K562 (cell line): ENCODE data around the gene NRN1L. TPM values are rescaled to one million over a fixed set of nuclear protein-coding genes. Genes with fewer than 3 reads are reported as not detected.

ENCODE experiments used
- CBX2 ChIP-seq: fragments of 200-600 bp; sonication (generic); IDR thresholded peaks from one replicate; pipeline ENCODE4 v1.6.1; 2012; ENCODE audit warnings: mild to moderate bottlenecking, low read length, inconsistent platforms; ENCODE audit not compliant: insufficient read depth, poor library complexity, severe bottlenecking
- CHCHD3 ChIP-seq: fragments of 250-450 bp; sonication (Bioruptor Pico); IDR thresholded peaks from 2 replicates; pipeline ENCODE4 v2.1.2; 2022; ENCODE audit warnings: mild to moderate bottlenecking
- CREB3 ChIP-seq: fragments of 450-650 bp; conservative IDR thresholded peaks from 2 replicates; pipeline ENCODE4 v1.6.1; 2016; ENCODE audit warnings: missing genetic modification characterization, low read depth, mild to moderate bottlenecking, missing compliant biosample characterization, moderate library complexity
- ERF ChIP-seq: fragments of 450-650 bp; formaldehyde crosslinking; IDR thresholded peaks from 2 replicates; pipeline ENCODE4 v1.4.0; 2020; ENCODE audit warnings: mild to moderate bottlenecking, mixed read lengths
- GABPA ChIP-seq: fragments of 200-800 bp; sonication (Bioruptor generic); conservative IDR thresholded peaks from 2 replicates; pipeline ENCODE4 v1.6.1; 2016; ENCODE audit warnings: low read depth, missing genetic modification characterization, missing compliant biosample characterization
- HLTF ChIP-seq: fragments of 450-650 bp; IDR thresholded peaks from 2 replicates; pipeline ENCODE4 v1.6.1; 2016
- KLF13 ChIP-seq: fragments of 450-650 bp; IDR thresholded peaks from 2 replicates; pipeline ENCODE4 v1.6.1; 2016; ENCODE audit warnings: missing genetic modification characterization, low read depth, mild to moderate bottlenecking, missing compliant biosample characterization, moderate library complexity, borderline replicate concordance
- MAFF ChIP-seq: IDR thresholded peaks from 2 replicates; pipeline ENCODE4 v1.6.1; 2012; ENCODE audit warnings: low read length, improper control_type of control experiment
- NEUROD1 ChIP-seq: fragments of 150-350 bp; IDR thresholded peaks from 2 replicates; pipeline ENCODE4 v1.6.1; 2014; ENCODE audit warnings: borderline replicate concordance, low read length, low read depth; ENCODE audit not compliant: partially characterized antibody
- SAFB2 ChIP-seq: fragments of 200-400 bp; formaldehyde crosslinking; IDR thresholded peaks from 2 replicates; pipeline ENCODE4 v1.6.1; 2018; ENCODE audit warnings: borderline replicate concordance, low read length, low read depth, moderate library complexity; ENCODE audit not compliant: severe bottlenecking
- SMAD3 ChIP-seq: fragments of 450-650 bp; formaldehyde crosslinking; conservative IDR thresholded peaks from 2 replicates; pipeline ENCODE4 v1.4.0; 2020; ENCODE audit warnings: mild to moderate bottlenecking
- TRIM24 ChIP-seq, 2 experiments: fragments of 450-650 bp; IDR thresholded peaks; 2 replicates each; pipeline ENCODE4 v1.6.1; 2016
- VEZF1 ChIP-seq: fragments of 200-800 bp; sonication (Bioruptor generic); IDR thresholded peaks from 2 replicates; pipeline ENCODE4 v1.6.1; 2017; ENCODE audit warnings: missing genetic modification characterization, missing compliant biosample characterization
- ZBTB7A ChIP-seq: IDR thresholded peaks from 2 replicates; pipeline ENCODE4 v1.6.1; 2011; ENCODE audit warnings: low read depth, mild to moderate bottlenecking, low read length, moderate library complexity, borderline replicate concordance; ENCODE audit not compliant: control insufficient read depth
- ZBTB8A ChIP-seq: fragments of 450-650 bp; IDR thresholded peaks from 2 replicates; pipeline ENCODE4 v1.6.1; 2018; ENCODE audit warnings: mild to moderate bottlenecking, moderate library complexity; ENCODE audit not compliant: partially characterized antibody
- ZNF134 ChIP-seq: fragments of 250-450 bp; sonication (Bioruptor Pico); conservative IDR thresholded peaks from 2 replicates; pipeline ENCODE4 v1.4.0; 2020
- ZNF507 ChIP-seq: conservative IDR thresholded peaks from 2 replicates; pipeline ENCODE4 v1.6.1; 2017; ENCODE audit warnings: missing genetic modification characterization, missing compliant biosample characterization
- ZNF740 ChIP-seq, 3 experiments: fragments of 200-800 bp in 1 of 3; sonication (Bioruptor generic) in 1 of 3; sonication (generic) in 1 of 3; formaldehyde crosslinking in 1 of 3; IDR thresholded peaks; 2 replicates each; pipeline versions ENCODE4 v1.6.1 to v1.8.0; 2016 to 2022; ENCODE audit warnings: mild to moderate bottlenecking in 2 of 3, missing compliant biosample characterization in 2 of 3, missing genetic modification characterization in 2 of 3, missing genetic modification reagents in 1 of 3
- ZNF75A ChIP-seq: fragments of 450-650 bp; formaldehyde crosslinking; IDR thresholded peaks from 2 replicates; pipeline ENCODE4 v1.4.0; 2020; ENCODE audit warnings: mild to moderate bottlenecking
- ZNF766 ChIP-seq: fragments of 200-800 bp; sonication (Bioruptor generic); conservative IDR thresholded peaks from 2 replicates; pipeline ENCODE4 v1.6.1; 2016; ENCODE audit warnings: missing genetic modification characterization, missing compliant biosample characterization
- polyA plus RNA-seq, 8 experiments: library from polyadenylated mRNA; depleted of rRNA in 4 of 8; stranded (reverse) in 5 of 8; unstranded in 3 of 8; fragments of >200 nt; fragmentation: Nextera tagmentation in 2 of 8; fragmentation: Illumina TruSeq in 1 of 8; extraction: Ambion mirVana in 2 of 8; extraction: Trizol in 1 of 8; gene quantifications; 2 replicates each; pipeline versions ENCODE4 v1.2.1 to v1.2.3, GENCODE V29; 2011 to 2014; ENCODE audit warnings: inconsistent platforms in 1 of 8, missing spikeins in 1 of 8
- total RNA-seq, 7 experiments: library from RNA; depleted of rRNA in 6 of 7; stranded (reverse); fragments of >200 nt in 6 of 7; fragmentation: Illumina TruSeq in 2 of 7; extraction: Trizol in 2 of 7; gene quantifications; 2 replicates each; pipeline versions ENCODE4 v1.2.1 to v1.2.3, GENCODE V29; 2011 to 2021; ENCODE audit warnings: low replicate concordance in 1 of 7

Gene NRN1L
- total and polyA plus RNA-seq, 9 of the 15 experiments (the other 6 are each of a cell fraction or from before 2014, with no cell fraction given) = 0.22 to 0.86 (median 0.61) TPM; not detected in 5

GRCh38 chr16:67857547-67858233 is 27.0 kb upstream of the NRN1L start (continued):
- TF ChIP-seq MAFF (peak; percentile 13; the same call in 1 of the 2 replicates), SAFB2 (no peak), SMAD3 (CRISPR knock-in tag) (no peak), ZNF740 (CRISPR knock-in tag; IDR thresholded peaks at IDR 0.05) (no peak), ZNF740 (tag; IDR thresholded peaks at IDR 0.05) (no peak), CHCHD3 (CRISPR knock-in tag) (no peak), TRIM24 (IDR thresholded peaks at IDR 0.05) (no peak), ZNF766 (CRISPR knock-in tag) (no peak), ERF (CRISPR knock-in tag) (no peak), ZNF134 (CRISPR knock-in tag) (no peak), KLF13 (tag) (no peak), ZNF75A (no peak), ZBTB7A (no peak), ZBTB8A (no peak), HLTF (no peak), CREB3 (tag) (no peak), GABPA (tag) (0 out of 2 replicates have a peak, but pooled peaks have one; percentile 10), NEUROD1 (peak; percentile 72), CBX2 (no peak), VEZF1 (peak; percentile 47; the same call in 1 of the 2 replicates), ZNF507 (tag) (no peak)
